Panc1 (cell line): ENCODE measurements around the gene ADAM29. TPM values are rescaled to one million over a fixed set of nuclear protein-coding genes. Genes with fewer than 3 reads are reported as not detected.

Experiments used
- ATAC-seq: fragments of 200-7000 bp; cut with Tn5 transposase; 2 replicates; pipeline ENCODE4 v1.9.1; 2020; ENCODE audit warnings: mild to moderate bottlenecking, moderate library complexity
- BruUV-seq: library from RNA; stranded (reverse); fragments of 400-500 nt; replicated peaks from 2 replicates; lab custom pipeline; 2021; lab: Mats Ljungman, UMichigan
- CTCF ChIA-PET: fragments of 300-600 bp; sonication (Branson Sonifier 250); formaldehyde crosslinking; loops from one replicate; lab custom pipeline; 2022; ENCODE audit warnings: antibody characterized with exemption; lab: Charles Lee
- POLR2A ChIA-PET: fragments of 300-600 bp; sonication (Branson Sonifier 250); formaldehyde crosslinking; loops from one replicate; lab custom pipeline; 2022; ENCODE audit warnings: antibody characterized with exemption; lab: Charles Lee
- DNase-seq: peaks from one replicate; pipeline ENCODE4 v3.0.0-alpha.2; 2010; ENCODE audit warnings: low read depth, low spot score
- H3K27ac ChIP-seq: 2 replicates; pipeline ENCODE4 v1.5.1; 2011; ENCODE audit warnings: mild to moderate bottlenecking, low read length, inconsistent platforms
- H3K27me3 ChIP-seq: fragments of 200-500 bp; sonication (Bioruptor generic); 2 replicates; pipeline ENCODE4 v1.6.0; 2014; ENCODE audit warnings: low read length, inconsistent platforms; ENCODE audit not compliant: control insufficient read depth, insufficient read depth
- H3K36me3 ChIP-seq: fragments of 200-500 bp; sonication (Bioruptor generic); 2 replicates; pipeline ENCODE4 v1.5.1; 2014; ENCODE audit warnings: inconsistent platforms, mild to moderate bottlenecking, low read length, moderate library complexity; ENCODE audit not compliant: control insufficient read depth, insufficient read depth
- H3K4me1 ChIP-seq: 2 replicates; pipeline ENCODE4 v1.5.1; 2011; ENCODE audit warnings: inconsistent platforms, mild to moderate bottlenecking, low read length, moderate library complexity; ENCODE audit not compliant: control insufficient read depth, insufficient read depth
- H3K4me3 ChIP-seq, 2 experiments: 2 replicates each; pipeline ENCODE4 v1.5.1; 2011 to 2012; ENCODE audit warnings: low read depth in 2 of 2, low read length in 2 of 2, mild to moderate bottlenecking in 2 of 2, inconsistent platforms in 1 of 2, moderate library complexity in 1 of 2
- H3K9me3 ChIP-seq: fragments of 200-500 bp; sonication (Bioruptor generic); 2 replicates; pipeline ENCODE4 v1.5.1; 2014; ENCODE audit warnings: low read depth, mild to moderate bottlenecking, inconsistent platforms, low read length, moderate library complexity; ENCODE audit not compliant: control insufficient read depth, insufficient read depth
- POLR2AphosphoS5 ChIP-seq: IDR thresholded peaks from 2 replicates; pipeline ENCODE4 v1.6.1; 2012; ENCODE audit warnings: mild to moderate bottlenecking, low read depth, low read length, moderate library complexity
- SIN3A ChIP-seq: IDR thresholded peaks from 2 replicates; pipeline ENCODE4 v1.6.1; 2012; ENCODE audit warnings: low read depth, mild to moderate bottlenecking, low read length, moderate library complexity, borderline replicate concordance; ENCODE audit not compliant: insufficient read depth
- TCF7L2 ChIP-seq: IDR thresholded peaks from 2 replicates; pipeline ENCODE4 v1.6.1; 2011; ENCODE audit warnings: mild to moderate bottlenecking, low read depth, low read length, inconsistent platforms
- in situ Hi-C: cut with HindIII; loops from 2 replicates; pipeline ENCODE4 v1.10.0; 2016; ENCODE audit warnings: low sequenced_read_pairs, low pct_unique_long_range_greater_than_20kb
- intact Hi-C: fragments of 100-400 bp; cut with micrococcal nuclease; formaldehyde crosslinking; loops from one replicate; pipeline ENCODE4 v1.10.0; 2022; ENCODE audit not compliant: unreplicated experiment
- total RNA-seq: library from RNA; stranded (reverse); gene quantifications from one replicate; pipeline ENCODE4 v1.2.1, GENCODE V29; 2021; ENCODE audit not compliant: unreplicated experiment
- TF ChIP-seq, protein P1 (sequence below), 2 experiments: IDR thresholded peaks; 2 replicates each; pipeline ENCODE4 v1.6.1; 2011 to 2012; ENCODE audit warnings: low read depth in 2 of 2, control low read depth in 1 of 2, low read length in 1 of 2, mild to moderate bottlenecking in 1 of 2, moderate library complexity in 1 of 2; ENCODE audit not compliant: insufficient read depth in 1 of 2
- TF ChIP-seq, protein P2 (sequence below): fragments of 450-650 bp; IDR thresholded peaks from 2 replicates; pipeline ENCODE4 v1.5.1; 2017; ENCODE audit warnings: mild to moderate bottlenecking

Gene ADAM29
- total RNA-seq, 1 experiment from 2014 or later: not detected

DNA sequence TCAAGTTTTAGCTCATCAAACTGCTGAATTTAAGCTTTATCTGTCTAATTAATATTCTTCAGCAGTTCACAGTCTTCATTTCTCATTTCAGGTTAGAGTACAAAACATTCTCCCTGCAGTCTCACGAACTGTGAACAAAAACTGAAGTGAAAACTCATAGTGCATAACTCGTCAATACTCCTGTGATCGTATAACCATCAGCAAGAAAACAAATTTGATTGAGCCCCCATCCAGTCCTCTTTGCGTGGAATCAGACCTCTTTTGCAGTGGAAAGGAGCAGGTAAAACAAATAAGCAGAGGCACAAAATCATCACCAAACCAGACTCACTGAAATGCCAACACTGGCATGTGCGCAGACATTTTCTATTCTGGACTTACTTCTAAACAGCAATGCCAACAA, 12.7 kb downstream of the ADAM29 start:
- Histone ChIP-seq H3K27me3 (no peaks in the 10 kb centered on the region), H3K36me3 (no peaks in the 10 kb centered on the region), H3K27ac (no peak overlapping the region), H3K9me3 (no peaks in the 10 kb centered on the region), H3K4me3 (no peak overlapping the region), H3K4me1 (no peaks in the 10 kb centered on the region)
- ATAC-seq (no peak), DNase-seq (no peak)
- TF ChIP-seq POLR2AphosphoS5: no peak
- TF ChIP-seq, protein P1, sequence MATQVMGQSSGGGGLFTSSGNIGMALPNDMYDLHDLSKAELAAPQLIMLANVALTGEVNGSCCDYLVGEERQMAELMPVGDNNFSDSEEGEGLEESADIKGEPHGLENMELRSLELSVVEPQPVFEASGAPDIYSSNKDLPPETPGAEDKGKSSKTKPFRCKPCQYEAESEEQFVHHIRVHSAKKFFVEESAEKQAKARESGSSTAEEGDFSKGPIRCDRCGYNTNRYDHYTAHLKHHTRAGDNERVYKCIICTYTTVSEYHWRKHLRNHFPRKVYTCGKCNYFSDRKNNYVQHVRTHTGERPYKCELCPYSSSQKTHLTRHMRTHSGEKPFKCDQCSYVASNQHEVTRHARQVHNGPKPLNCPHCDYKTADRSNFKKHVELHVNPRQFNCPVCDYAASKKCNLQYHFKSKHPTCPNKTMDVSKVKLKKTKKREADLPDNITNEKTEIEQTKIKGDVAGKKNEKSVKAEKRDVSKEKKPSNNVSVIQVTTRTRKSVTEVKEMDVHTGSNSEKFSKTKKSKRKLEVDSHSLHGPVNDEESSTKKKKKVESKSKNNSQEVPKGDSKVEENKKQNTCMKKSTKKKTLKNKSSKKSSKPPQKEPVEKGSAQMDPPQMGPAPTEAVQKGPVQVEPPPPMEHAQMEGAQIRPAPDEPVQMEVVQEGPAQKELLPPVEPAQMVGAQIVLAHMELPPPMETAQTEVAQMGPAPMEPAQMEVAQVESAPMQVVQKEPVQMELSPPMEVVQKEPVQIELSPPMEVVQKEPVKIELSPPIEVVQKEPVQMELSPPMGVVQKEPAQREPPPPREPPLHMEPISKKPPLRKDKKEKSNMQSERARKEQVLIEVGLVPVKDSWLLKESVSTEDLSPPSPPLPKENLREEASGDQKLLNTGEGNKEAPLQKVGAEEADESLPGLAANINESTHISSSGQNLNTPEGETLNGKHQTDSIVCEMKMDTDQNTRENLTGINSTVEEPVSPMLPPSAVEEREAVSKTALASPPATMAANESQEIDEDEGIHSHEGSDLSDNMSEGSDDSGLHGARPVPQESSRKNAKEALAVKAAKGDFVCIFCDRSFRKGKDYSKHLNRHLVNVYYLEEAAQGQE (IDR thresholded peaks at IDR 0.05; ENCODE audit: insufficient read depth in 1 of 2, low read depth in 2 of 2, low read length in 1 of 2): no peak
- no peak for TF ChIP-seq TCF7L2
- TF ChIP-seq SIN3A: no peak
- TF ChIP-seq, protein P2, sequence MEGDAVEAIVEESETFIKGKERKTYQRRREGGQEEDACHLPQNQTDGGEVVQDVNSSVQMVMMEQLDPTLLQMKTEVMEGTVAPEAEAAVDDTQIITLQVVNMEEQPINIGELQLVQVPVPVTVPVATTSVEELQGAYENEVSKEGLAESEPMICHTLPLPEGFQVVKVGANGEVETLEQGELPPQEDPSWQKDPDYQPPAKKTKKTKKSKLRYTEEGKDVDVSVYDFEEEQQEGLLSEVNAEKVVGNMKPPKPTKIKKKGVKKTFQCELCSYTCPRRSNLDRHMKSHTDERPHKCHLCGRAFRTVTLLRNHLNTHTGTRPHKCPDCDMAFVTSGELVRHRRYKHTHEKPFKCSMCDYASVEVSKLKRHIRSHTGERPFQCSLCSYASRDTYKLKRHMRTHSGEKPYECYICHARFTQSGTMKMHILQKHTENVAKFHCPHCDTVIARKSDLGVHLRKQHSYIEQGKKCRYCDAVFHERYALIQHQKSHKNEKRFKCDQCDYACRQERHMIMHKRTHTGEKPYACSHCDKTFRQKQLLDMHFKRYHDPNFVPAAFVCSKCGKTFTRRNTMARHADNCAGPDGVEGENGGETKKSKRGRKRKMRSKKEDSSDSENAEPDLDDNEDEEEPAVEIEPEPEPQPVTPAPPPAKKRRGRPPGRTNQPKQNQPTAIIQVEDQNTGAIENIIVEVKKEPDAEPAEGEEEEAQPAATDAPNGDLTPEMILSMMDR: no peak
- in situ Hi-C loops (no loop called here), intact Hi-C loops (no loop called here)
- ChIA-PET POLR2A (no interaction called here), CTCF (no interaction called here)
- BruUV-seq: no TSS peak

DNA sequence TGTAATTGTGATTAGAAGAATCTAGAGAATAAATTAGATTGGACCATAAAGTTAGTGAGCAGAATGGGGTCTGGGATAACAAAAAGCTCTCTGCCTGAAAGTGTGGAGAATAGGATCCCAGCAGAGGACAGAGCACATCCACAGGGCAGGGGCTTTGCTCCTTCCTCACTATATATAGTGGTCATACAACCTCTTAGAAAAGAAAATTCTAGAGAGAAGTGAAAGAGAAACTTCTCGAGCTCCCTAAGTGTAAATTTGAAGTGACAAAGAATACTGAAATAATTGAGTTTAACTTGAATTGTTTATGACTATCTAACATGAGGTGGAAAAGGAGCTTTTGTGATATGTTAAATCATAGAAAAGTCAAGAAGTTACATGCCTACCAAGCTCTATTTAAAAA, 14.9 kb downstream of the ADAM29 start:
- no peaks in the 10 kb centered on the region for H3K9me3 ChIP-seq
- no peaks in the 10 kb centered on the region for H3K4me1 ChIP-seq
- no TSS peak for BruUV-seq
- intact Hi-C loops: no loop called here
- ATAC-seq (no peak), DNase-seq (no peak)
- H3K27me3 ChIP-seq: no peaks in the 10 kb centered on the region
- no peak overlapping the region for H3K27ac ChIP-seq
- ChIA-PET POLR2A (no interaction called here), CTCF (no interaction called here)
- no peak overlapping the region for H3K4me3 ChIP-seq
- TF ChIP-seq POLR2AphosphoS5: no peak
- TF ChIP-seq, protein P2: no peak
- TF ChIP-seq TCF7L2: no peak
- no peak for TF ChIP-seq SIN3A
- TF ChIP-seq, protein P1 (IDR thresholded peaks at IDR 0.05; ENCODE audit: insufficient read depth in 1 of 2, low read depth in 2 of 2, low read length in 1 of 2): no peak
- H3K36me3 ChIP-seq: no peaks in the 10 kb centered on the region
- in situ Hi-C loops: no loop called here
